Measurements from ENCODE around the gene EXOC3L4. TPM values are rescaled to one million over a fixed set of nuclear protein-coding genes. Genes with fewer than 3 reads are reported as not detected.

Gene EXOC3L4
- polyA plus RNA-seq, 1 of the 3 experiments (the other 2 are of a cell fraction): 0.46 TPM

DNA sequence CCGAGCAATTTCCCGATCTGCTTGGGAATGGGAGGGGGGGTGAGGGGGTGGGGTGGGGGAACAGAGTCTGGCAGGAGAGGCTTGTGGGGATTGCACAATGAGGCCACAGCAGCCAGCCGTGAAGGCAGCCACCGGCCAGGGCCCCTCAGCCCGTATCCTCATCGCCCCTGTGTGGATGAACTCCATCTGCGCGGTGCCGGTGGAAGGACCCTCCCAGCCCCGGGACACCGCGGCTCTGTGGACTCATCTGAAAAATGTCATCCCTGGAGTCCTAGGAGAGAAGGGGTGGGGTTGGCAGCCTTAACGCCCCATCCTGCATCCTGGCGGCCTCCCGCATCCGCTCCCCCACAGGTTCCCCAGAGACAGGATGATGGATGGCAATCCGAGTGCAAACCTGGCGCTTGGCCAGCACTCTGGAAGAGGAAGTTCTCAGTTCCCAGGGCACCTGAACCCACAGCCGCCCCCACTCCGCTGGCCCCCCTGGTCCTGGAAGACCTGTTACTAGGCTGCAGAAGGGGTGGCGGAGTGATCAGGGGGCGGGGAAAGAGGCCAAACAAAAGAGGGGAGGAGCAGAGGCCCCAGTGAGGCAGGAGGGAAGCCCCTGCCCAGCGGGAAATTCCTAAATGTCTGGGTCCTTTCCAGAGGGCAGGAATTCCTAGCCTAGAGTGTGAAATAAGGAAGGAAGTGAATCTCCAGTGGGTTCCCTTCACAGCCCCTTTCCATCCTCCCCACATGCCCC lies 27.5 kb downstream of the EXOC3L4 start (continued):
- TF ChIP-seq, protein P1, sequence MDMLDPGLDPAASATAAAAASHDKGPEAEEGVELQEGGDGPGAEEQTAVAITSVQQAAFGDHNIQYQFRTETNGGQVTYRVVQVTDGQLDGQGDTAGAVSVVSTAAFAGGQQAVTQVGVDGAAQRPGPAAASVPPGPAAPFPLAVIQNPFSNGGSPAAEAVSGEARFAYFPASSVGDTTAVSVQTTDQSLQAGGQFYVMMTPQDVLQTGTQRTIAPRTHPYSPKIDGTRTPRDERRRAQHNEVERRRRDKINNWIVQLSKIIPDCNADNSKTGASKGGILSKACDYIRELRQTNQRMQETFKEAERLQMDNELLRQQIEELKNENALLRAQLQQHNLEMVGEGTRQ (IDR thresholded peaks at IDR 0.05; ENCODE audit: borderline replicate concordance, low read depth, low read length): no peak

DNA sequence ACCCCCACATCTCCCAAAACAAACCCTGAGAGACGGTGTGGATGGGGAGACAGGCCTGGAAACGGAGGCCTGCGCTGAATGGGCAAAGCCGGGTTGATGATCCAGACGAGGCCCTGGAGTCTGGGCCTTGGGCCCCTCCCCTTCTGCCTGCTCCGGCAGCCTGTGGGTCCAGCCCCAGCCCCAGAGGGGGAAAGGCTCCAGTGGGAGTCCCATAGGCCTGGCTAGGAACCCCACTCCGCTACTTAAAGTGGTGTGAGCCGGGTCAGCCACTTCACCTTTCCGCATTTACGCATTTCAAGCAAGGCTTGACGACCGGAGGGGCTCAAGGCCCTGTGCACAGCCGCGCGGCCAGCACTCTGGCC lies 28.0 kb downstream of the EXOC3L4 start:
- POLR2A ChIA-PET: no interaction called here
- H3K79me2 ChIP-seq (ENCODE audit: insufficient read depth): no peaks in the 10 kb centered on the region
- no peaks in the 10 kb centered on the region for H3K9me2 ChIP-seq
- TF ChIP-seq, protein P2, sequence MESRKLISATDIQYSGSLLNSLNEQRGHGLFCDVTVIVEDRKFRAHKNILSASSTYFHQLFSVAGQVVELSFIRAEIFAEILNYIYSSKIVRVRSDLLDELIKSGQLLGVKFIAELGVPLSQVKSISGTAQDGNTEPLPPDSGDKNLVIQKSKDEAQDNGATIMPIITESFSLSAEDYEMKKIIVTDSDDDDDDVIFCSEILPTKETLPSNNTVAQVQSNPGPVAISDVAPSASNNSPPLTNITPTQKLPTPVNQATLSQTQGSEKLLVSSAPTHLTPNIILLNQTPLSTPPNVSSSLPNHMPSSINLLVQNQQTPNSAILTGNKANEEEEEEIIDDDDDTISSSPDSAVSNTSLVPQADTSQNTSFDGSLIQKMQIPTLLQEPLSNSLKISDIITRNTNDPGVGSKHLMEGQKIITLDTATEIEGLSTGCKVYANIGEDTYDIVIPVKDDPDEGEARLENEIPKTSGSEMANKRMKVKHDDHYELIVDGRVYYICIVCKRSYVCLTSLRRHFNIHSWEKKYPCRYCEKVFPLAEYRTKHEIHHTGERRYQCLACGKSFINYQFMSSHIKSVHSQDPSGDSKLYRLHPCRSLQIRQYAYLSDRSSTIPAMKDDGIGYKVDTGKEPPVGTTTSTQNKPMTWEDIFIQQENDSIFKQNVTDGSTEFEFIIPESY (IDR thresholded peaks at IDR 0.05; ENCODE audit: borderline replicate concordance, low read depth): no peak
- TF ChIP-seq, protein P3, sequence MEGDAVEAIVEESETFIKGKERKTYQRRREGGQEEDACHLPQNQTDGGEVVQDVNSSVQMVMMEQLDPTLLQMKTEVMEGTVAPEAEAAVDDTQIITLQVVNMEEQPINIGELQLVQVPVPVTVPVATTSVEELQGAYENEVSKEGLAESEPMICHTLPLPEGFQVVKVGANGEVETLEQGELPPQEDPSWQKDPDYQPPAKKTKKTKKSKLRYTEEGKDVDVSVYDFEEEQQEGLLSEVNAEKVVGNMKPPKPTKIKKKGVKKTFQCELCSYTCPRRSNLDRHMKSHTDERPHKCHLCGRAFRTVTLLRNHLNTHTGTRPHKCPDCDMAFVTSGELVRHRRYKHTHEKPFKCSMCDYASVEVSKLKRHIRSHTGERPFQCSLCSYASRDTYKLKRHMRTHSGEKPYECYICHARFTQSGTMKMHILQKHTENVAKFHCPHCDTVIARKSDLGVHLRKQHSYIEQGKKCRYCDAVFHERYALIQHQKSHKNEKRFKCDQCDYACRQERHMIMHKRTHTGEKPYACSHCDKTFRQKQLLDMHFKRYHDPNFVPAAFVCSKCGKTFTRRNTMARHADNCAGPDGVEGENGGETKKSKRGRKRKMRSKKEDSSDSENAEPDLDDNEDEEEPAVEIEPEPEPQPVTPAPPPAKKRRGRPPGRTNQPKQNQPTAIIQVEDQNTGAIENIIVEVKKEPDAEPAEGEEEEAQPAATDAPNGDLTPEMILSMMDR (IDR thresholded peaks at IDR 0.05): no peak
- TF ChIP-seq, protein P4, sequence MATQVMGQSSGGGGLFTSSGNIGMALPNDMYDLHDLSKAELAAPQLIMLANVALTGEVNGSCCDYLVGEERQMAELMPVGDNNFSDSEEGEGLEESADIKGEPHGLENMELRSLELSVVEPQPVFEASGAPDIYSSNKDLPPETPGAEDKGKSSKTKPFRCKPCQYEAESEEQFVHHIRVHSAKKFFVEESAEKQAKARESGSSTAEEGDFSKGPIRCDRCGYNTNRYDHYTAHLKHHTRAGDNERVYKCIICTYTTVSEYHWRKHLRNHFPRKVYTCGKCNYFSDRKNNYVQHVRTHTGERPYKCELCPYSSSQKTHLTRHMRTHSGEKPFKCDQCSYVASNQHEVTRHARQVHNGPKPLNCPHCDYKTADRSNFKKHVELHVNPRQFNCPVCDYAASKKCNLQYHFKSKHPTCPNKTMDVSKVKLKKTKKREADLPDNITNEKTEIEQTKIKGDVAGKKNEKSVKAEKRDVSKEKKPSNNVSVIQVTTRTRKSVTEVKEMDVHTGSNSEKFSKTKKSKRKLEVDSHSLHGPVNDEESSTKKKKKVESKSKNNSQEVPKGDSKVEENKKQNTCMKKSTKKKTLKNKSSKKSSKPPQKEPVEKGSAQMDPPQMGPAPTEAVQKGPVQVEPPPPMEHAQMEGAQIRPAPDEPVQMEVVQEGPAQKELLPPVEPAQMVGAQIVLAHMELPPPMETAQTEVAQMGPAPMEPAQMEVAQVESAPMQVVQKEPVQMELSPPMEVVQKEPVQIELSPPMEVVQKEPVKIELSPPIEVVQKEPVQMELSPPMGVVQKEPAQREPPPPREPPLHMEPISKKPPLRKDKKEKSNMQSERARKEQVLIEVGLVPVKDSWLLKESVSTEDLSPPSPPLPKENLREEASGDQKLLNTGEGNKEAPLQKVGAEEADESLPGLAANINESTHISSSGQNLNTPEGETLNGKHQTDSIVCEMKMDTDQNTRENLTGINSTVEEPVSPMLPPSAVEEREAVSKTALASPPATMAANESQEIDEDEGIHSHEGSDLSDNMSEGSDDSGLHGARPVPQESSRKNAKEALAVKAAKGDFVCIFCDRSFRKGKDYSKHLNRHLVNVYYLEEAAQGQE (IDR thresholded peaks at IDR 0.05; ENCODE audit: low read depth, low read length): no peak
- TF ChIP-seq FOXJ3 (CRISPR knock-in tag; IDR thresholded peaks at IDR 0.05) (no peak), EP300 (IDR thresholded peaks at IDR 0.05; ENCODE audit: borderline replicate concordance in 1 of 2, low read depth in 1 of 2, low read length in 1 of 2) (no peak)
- H3K4me1 ChIP-seq (ENCODE audit: control insufficient read depth in 1 of 2, insufficient read depth in 2 of 2, low read depth in 1 of 2, low read length in 1 of 2): peaks cover 11 to 27% of the 10 kb centered on the region in 2 experiments
- peaks cover 9% of the 10 kb centered on the region for H3F3A ChIP-seq (replicated peaks; ENCODE audit: insufficient read depth)
- H3K9me3 ChIP-seq: no peaks in the 10 kb centered on the region
- H3K9ac ChIP-seq: peak overlapping the region; percentile 24; the same call in 1 of the 2 replicates
- peak overlapping the region; percentile 27 to 69; a peak in 3 of 4 replicates for H3K27ac ChIP-seq (ENCODE audit: low read depth in 2 of 2, low read length in 1 of 2)
- H3K4me2 ChIP-seq: peak overlapping the region; percentile 66; the same call in 1 of the 2 replicates
- CTCF ChIA-PET: no interaction called here
- H3K4me3 ChIP-seq (ENCODE audit: low read depth in 2 of 2, low read length in 1 of 2): no peak overlapping the region
- no peaks in the 10 kb centered on the region for H4K20me1 ChIP-seq (ENCODE audit: insufficient read depth)
- no peaks in the 10 kb centered on the region for H3K27me3 ChIP-seq (ENCODE audit: insufficient read depth)
- 55% methylated on average over 13 of the region's 15 CpGs for whole genome bisulfite sequencing (ENCODE audit: low lambda C conversion rate)
- DNase-seq: peak; percentile 60
- H3K36me3 ChIP-seq (replicated peaks in 1 of 2; ENCODE audit: control insufficient read depth in 1 of 2, insufficient read depth in 2 of 2, low read length in 1 of 2): no peaks in the 10 kb centered on the region
- peak overlapping the region; percentile 69; the same call in 1 of the 2 replicates for H2AFZ ChIP-seq (ENCODE audit: low read depth)

All from SK-N-SH (cell line).